SK-N-SH treated with all-trans-retinoic acid at 6 μM for 48 hours (cell line): Measurements from ENCODE around the gene PTGER2.

Source experiments
- ATAC-seq: fragments of 200-7000 bp; cut with Tn5 transposase; 3 replicates; pipeline ENCODE4 v1.9.1; 2020; ENCODE audit warnings: mild to moderate bottlenecking, moderate library complexity
- ARNTL ChIP-seq: fragments of 450-650 bp; formaldehyde crosslinking; IDR thresholded peaks from 2 replicates; pipeline ENCODE4 v1.5.0; 2020; ENCODE audit warnings: low read depth, mild to moderate bottlenecking, moderate library complexity, borderline replicate concordance
- BACH2 ChIP-seq: fragments of 250-450 bp; sonication (Bioruptor Pico); IDR thresholded peaks from 2 replicates; pipeline ENCODE4 v1.9.0; 2021; ENCODE audit warnings: mild to moderate bottlenecking, borderline replicate concordance
- CSDC2 ChIP-seq: fragments of 250-450 bp; sonication (Bioruptor Pico); IDR thresholded peaks from 2 replicates; pipeline ENCODE4 v1.5.0; 2020; ENCODE audit warnings: mild to moderate bottlenecking, moderate library complexity
- GLIS3 ChIP-seq: fragments of 250-450 bp; sonication (Bioruptor Pico); IDR thresholded peaks from 2 replicates; pipeline ENCODE4 v1.5.0; 2020; ENCODE audit warnings: mild to moderate bottlenecking, moderate library complexity
- OSR1 ChIP-seq: fragments of 250-450 bp; sonication (Bioruptor Pico); IDR thresholded peaks from 2 replicates; pipeline ENCODE4 v1.8.0; 2022; ENCODE audit warnings: moderate library complexity, mild to moderate bottlenecking, inconsistent platforms
- PPARA ChIP-seq: fragments of 250-450 bp; sonication (Bioruptor Pico); IDR thresholded peaks from 2 replicates; pipeline ENCODE4 v1.5.0; 2020; ENCODE audit warnings: mild to moderate bottlenecking, borderline replicate concordance
- RARB ChIP-seq: fragments of 250-450 bp; sonication (Bioruptor Pico); IDR thresholded peaks from 2 replicates; pipeline ENCODE4 v1.8.0; 2021; ENCODE audit warnings: mild to moderate bottlenecking, moderate library complexity
- SNAI2 ChIP-seq: fragments of 250-450 bp; sonication (Bioruptor Pico); IDR thresholded peaks from 2 replicates; pipeline ENCODE4 v1.5.0; 2020; ENCODE audit warnings: mild to moderate bottlenecking, moderate library complexity
- TCF4 ChIP-seq: fragments of 250-450 bp; sonication (Bioruptor Pico); IDR thresholded peaks from 2 replicates; pipeline ENCODE4 v1.8.0; 2021; ENCODE audit warnings: mild to moderate bottlenecking, moderate library complexity, borderline replicate concordance
- TOX ChIP-seq: fragments of 250-450 bp; sonication (Bioruptor Pico); IDR thresholded peaks from 2 replicates; pipeline ENCODE4 v1.8.0; 2021; ENCODE audit warnings: mild to moderate bottlenecking, moderate library complexity, borderline replicate concordance
- ZC3H10 ChIP-seq: fragments of 250-450 bp; sonication (Bioruptor Pico); IDR thresholded peaks from 2 replicates; pipeline ENCODE4 v1.5.1; 2021; ENCODE audit warnings: mild to moderate bottlenecking, moderate library complexity
- ZFP30 ChIP-seq: fragments of 450-650 bp; formaldehyde crosslinking; IDR thresholded peaks from 2 replicates; pipeline ENCODE4 v1.5.0; 2022; ENCODE audit warnings: mild to moderate bottlenecking, moderate library complexity
- ZNF565 ChIP-seq: fragments of 450-650 bp; formaldehyde crosslinking; conservative IDR thresholded peaks from 2 replicates; pipeline ENCODE4 v1.5.0; 2020; ENCODE audit warnings: low read depth, mild to moderate bottlenecking, moderate library complexity
- ZNF70 ChIP-seq: fragments of 450-650 bp; formaldehyde crosslinking; IDR thresholded peaks from 2 replicates; pipeline ENCODE4 v1.5.0; 2020; ENCODE audit warnings: mild to moderate bottlenecking, moderate library complexity
- TF ChIP-seq, protein P1 (sequence below): fragments of 250-450 bp; sonication (Bioruptor Pico); IDR thresholded peaks from 2 replicates; pipeline ENCODE4 v1.5.1; 2021; ENCODE audit warnings: mild to moderate bottlenecking, moderate library complexity
- TF ChIP-seq, protein P2 (sequence below): fragments of 250-450 bp; sonication (Bioruptor Pico); IDR thresholded peaks from 2 replicates; pipeline ENCODE4 v1.5.0; 2020; ENCODE audit warnings: mild to moderate bottlenecking, moderate library complexity
- TF ChIP-seq, protein P3 (sequence below): fragments of 250-450 bp; sonication (Bioruptor Pico); IDR thresholded peaks from 2 replicates; pipeline ENCODE4 v1.8.0; 2020; ENCODE audit warnings: mild to moderate bottlenecking, moderate library complexity, borderline replicate concordance
- TF ChIP-seq, protein P4 (sequence below): fragments of 250-450 bp; sonication (Bioruptor Pico); IDR thresholded peaks from 2 replicates; pipeline ENCODE4 v1.8.0; 2021; ENCODE audit warnings: low read depth, mild to moderate bottlenecking, moderate library complexity, borderline replicate concordance

The PTGER2 gene

DNA sequence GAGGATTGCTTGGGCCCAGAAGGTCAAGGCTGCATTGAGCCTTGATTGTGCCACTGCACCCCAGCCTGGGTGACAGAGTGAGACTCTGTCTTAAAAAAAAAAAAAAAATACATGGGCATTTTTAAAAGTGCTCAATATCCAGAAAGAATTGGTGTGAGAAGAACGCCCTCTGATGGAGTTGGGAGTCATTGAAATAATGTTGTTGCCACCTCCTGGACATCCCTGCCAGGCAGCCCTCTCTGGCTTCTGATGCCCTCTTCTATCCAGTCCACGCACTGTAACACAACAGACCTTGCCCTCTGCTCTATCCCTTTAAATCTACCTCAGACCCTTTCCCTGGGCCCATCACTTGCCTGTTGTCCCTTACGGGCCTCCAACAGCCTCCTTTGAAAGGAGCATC lies 41.7 kb upstream of the PTGER2 start:
- peak; percentile 69; the same call in 2 of the 3 replicates for ATAC-seq

DNA sequence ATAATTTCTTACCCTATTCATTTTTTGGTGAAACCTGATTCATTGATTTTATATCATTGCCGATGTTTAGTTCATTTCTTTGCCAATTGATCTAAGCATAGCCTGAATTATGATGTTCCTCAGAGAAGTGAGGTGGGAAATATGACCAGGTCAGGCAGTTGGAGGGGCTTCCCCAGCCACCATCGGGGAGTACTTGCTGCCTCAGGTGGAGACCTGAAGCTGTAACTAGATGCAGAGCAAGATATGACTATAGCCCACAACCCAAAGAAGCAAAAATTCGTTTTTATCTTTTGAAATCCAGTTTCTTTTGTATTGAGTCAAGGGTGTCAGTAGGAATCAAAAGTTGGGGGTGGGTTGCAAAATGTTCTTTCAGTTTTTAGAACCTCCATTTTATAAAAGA lies 38.7 kb upstream of the PTGER2 start:
- no peak for TF ChIP-seq RARB (CRISPR knock-in tag)
- no peak for TF ChIP-seq BACH2 (CRISPR knock-in tag)
- no peak for TF ChIP-seq CSDC2 (CRISPR knock-in tag)
- no peak for TF ChIP-seq GLIS3
- no peak for TF ChIP-seq ARNTL (CRISPR knock-in tag)
- TF ChIP-seq, protein P1, sequence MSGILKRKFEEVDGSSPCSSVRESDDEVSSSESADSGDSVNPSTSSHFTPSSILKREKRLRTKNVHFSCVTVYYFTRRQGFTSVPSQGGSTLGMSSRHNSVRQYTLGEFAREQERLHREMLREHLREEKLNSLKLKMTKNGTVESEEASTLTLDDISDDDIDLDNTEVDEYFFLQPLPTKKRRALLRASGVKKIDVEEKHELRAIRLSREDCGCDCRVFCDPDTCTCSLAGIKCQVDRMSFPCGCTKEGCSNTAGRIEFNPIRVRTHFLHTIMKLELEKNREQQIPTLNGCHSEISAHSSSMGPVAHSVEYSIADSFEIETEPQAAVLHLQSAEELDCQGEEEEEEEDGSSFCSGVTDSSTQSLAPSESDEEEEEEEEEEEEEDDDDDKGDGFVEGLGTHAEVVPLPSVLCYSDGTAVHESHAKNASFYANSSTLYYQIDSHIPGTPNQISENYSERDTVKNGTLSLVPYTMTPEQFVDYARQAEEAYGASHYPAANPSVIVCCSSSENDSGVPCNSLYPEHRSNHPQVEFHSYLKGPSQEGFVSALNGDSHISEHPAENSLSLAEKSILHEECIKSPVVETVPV: no peak
- TF ChIP-seq, protein P2, sequence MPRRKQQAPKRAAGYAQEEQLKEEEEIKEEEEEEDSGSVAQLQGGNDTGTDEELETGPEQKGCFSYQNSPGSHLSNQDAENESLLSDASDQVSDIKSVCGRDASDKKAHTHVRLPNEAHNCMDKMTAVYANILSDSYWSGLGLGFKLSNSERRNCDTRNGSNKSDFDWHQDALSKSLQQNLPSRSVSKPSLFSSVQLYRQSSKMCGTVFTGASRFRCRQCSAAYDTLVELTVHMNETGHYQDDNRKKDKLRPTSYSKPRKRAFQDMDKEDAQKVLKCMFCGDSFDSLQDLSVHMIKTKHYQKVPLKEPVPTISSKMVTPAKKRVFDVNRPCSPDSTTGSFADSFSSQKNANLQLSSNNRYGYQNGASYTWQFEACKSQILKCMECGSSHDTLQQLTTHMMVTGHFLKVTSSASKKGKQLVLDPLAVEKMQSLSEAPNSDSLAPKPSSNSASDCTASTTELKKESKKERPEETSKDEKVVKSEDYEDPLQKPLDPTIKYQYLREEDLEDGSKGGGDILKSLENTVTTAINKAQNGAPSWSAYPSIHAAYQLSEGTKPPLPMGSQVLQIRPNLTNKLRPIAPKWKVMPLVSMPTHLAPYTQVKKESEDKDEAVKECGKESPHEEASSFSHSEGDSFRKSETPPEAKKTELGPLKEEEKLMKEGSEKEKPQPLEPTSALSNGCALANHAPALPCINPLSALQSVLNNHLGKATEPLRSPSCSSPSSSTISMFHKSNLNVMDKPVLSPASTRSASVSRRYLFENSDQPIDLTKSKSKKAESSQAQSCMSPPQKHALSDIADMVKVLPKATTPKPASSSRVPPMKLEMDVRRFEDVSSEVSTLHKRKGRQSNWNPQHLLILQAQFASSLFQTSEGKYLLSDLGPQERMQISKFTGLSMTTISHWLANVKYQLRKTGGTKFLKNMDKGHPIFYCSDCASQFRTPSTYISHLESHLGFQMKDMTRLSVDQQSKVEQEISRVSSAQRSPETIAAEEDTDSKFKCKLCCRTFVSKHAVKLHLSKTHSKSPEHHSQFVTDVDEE (CRISPR knock-in tag): no peak
- TF ChIP-seq ZC3H10 (CRISPR knock-in tag): no peak
- TF ChIP-seq ZFP30: no peak
- TF ChIP-seq ZNF70 (CRISPR knock-in tag): no peak
- TF ChIP-seq, all 23 proteins: peak for 0
- no peak for ATAC-seq

More for the DNA sequence above, 41.7 kb upstream of the PTGER2 start:
- TF ChIP-seq TOX (CRISPR knock-in tag): no peak
- no peak for TF ChIP-seq PPARA (CRISPR knock-in tag)
- TF ChIP-seq, protein P1: no peak
- TF ChIP-seq, protein P3, sequence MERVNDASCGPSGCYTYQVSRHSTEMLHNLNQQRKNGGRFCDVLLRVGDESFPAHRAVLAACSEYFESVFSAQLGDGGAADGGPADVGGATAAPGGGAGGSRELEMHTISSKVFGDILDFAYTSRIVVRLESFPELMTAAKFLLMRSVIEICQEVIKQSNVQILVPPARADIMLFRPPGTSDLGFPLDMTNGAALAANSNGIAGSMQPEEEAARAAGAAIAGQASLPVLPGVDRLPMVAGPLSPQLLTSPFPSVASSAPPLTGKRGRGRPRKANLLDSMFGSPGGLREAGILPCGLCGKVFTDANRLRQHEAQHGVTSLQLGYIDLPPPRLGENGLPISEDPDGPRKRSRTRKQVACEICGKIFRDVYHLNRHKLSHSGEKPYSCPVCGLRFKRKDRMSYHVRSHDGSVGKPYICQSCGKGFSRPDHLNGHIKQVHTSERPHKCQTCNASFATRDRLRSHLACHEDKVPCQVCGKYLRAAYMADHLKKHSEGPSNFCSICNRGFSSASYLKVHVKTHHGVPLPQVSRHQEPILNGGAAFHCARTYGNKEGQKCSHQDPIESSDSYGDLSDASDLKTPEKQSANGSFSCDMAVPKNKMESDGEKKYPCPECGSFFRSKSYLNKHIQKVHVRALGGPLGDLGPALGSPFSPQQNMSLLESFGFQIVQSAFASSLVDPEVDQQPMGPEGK: no peak
- TF ChIP-seq RARB (CRISPR knock-in tag): no peak
- TF ChIP-seq TCF4 (CRISPR knock-in tag): no peak
- TF ChIP-seq ARNTL (CRISPR knock-in tag): no peak
- TF ChIP-seq SNAI2: no peak
- no peak for TF ChIP-seq GLIS3
- TF ChIP-seq ZC3H10 (CRISPR knock-in tag): no peak
- TF ChIP-seq BACH2 (CRISPR knock-in tag): no peak
- TF ChIP-seq ZNF565: no peak
- TF ChIP-seq, protein P2 (CRISPR knock-in tag): no peak
- no peak for TF ChIP-seq OSR1 (CRISPR knock-in tag)
- no peak for TF ChIP-seq ZNF70 (CRISPR knock-in tag)
- TF ChIP-seq, protein P4, sequence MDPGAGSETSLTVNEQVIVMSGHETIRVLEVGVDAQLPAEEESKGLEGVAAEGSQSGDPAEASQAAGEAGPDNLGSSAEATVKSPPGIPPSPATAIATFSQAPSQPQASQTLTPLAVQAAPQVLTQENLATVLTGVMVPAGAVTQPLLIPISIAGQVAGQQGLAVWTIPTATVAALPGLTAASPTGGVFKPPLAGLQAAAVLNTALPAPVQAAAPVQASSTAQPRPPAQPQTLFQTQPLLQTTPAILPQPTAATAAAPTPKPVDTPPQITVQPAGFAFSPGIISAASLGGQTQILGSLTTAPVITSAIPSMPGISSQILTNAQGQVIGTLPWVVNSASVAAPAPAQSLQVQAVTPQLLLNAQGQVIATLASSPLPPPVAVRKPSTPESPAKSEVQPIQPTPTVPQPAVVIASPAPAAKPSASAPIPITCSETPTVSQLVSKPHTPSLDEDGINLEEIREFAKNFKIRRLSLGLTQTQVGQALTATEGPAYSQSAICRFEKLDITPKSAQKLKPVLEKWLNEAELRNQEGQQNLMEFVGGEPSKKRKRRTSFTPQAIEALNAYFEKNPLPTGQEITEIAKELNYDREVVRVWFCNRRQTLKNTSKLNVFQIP (CRISPR knock-in tag): no peak
